GM12878 (cell line): ENCODE results near the gene HAO1.

ENCODE experiments used
- HDAC2 ChIP-seq: fragments of 200-600 bp; sonication (generic); IDR thresholded peaks from 2 replicates; pipeline ENCODE4 v1.6.1; 2017
- POLR2AphosphoS5 ChIP-seq: IDR thresholded peaks from 2 replicates; pipeline ENCODE4 v1.6.1; 2011; ENCODE audit warnings: mild to moderate bottlenecking, low read length, inconsistent platforms
- RFX5 ChIP-seq: IDR thresholded peaks from 2 replicates; pipeline ENCODE4 v1.6.1; 2011; ENCODE audit warnings: low read depth, low read length, improper control_type of control experiment
- ZNF274 ChIP-seq: IDR thresholded peaks from one replicate; pipeline ENCODE4 v1.8.0; 2011; ENCODE audit not compliant: insufficient read length, insufficient read depth
- TF ChIP-seq, protein P1 (sequence below), 3 experiments: IDR thresholded peaks in 2 of 3; conservative IDR thresholded peaks in 1 of 3; 2 replicates each; pipeline ENCODE4 v1.5.1; 2011; ENCODE audit warnings: low read depth in 3 of 3, low read length in 3 of 3, mild to moderate bottlenecking in 3 of 3, control low read depth in 2 of 3, moderate library complexity in 2 of 3, inconsistent platforms in 1 of 3, mixed read lengths in 1 of 3; ENCODE audit not compliant: control insufficient read depth in 2 of 3, insufficient read depth in 1 of 3; ENCODE audit errors: extremely low read depth in 1 of 3
- TF ChIP-seq, protein P2 (sequence below): IDR thresholded peaks from 2 replicates; pipeline ENCODE4 v1.6.1; 2012; ENCODE audit warnings: mild to moderate bottlenecking, low read depth, low read length

DNA sequence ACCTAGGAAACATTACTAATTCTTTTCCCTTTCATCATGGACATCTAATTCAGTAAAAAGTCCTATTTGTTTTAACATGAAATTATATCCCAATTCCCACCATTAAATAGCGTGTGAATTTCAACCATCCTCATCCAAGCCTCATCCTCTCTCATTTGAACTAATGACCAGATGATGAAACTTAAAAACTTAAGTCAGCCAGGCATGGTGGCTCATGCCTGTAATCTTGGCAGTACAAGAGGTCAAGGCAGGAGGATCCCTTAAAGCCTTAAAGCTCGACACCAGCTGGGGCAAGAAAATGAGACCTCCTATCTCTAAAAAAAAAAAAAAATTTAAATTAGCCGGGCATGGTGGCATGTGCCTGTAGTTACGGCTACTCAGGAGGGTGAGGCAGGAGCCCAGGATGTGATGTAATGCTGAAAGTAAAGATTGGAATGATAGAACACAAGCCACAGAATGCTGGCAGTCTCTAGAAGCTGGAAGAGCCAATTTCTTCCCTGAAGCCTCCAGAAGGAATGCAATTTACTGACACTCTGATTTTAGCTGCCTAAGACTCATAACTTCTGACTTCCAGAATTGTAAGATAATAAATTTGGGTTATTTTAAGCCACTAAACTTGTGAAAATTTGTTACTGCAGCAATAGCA is 27.1 kb upstream of the HAO1 start:
- TF ChIP-seq HDAC2: no peak
- TF ChIP-seq, protein P1, sequence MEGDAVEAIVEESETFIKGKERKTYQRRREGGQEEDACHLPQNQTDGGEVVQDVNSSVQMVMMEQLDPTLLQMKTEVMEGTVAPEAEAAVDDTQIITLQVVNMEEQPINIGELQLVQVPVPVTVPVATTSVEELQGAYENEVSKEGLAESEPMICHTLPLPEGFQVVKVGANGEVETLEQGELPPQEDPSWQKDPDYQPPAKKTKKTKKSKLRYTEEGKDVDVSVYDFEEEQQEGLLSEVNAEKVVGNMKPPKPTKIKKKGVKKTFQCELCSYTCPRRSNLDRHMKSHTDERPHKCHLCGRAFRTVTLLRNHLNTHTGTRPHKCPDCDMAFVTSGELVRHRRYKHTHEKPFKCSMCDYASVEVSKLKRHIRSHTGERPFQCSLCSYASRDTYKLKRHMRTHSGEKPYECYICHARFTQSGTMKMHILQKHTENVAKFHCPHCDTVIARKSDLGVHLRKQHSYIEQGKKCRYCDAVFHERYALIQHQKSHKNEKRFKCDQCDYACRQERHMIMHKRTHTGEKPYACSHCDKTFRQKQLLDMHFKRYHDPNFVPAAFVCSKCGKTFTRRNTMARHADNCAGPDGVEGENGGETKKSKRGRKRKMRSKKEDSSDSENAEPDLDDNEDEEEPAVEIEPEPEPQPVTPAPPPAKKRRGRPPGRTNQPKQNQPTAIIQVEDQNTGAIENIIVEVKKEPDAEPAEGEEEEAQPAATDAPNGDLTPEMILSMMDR (IDR thresholded peaks at IDR 0.05 in 2 of 3, conservative IDR thresholded peaks at IDR 0.05 in 1 of 3; ENCODE audit: control insufficient read depth in 2 of 3, extremely low read depth in 1 of 3, insufficient read depth in 1 of 3, low read depth in 3 of 3, low read length in 3 of 3): no peak
- TF ChIP-seq, protein P2, sequence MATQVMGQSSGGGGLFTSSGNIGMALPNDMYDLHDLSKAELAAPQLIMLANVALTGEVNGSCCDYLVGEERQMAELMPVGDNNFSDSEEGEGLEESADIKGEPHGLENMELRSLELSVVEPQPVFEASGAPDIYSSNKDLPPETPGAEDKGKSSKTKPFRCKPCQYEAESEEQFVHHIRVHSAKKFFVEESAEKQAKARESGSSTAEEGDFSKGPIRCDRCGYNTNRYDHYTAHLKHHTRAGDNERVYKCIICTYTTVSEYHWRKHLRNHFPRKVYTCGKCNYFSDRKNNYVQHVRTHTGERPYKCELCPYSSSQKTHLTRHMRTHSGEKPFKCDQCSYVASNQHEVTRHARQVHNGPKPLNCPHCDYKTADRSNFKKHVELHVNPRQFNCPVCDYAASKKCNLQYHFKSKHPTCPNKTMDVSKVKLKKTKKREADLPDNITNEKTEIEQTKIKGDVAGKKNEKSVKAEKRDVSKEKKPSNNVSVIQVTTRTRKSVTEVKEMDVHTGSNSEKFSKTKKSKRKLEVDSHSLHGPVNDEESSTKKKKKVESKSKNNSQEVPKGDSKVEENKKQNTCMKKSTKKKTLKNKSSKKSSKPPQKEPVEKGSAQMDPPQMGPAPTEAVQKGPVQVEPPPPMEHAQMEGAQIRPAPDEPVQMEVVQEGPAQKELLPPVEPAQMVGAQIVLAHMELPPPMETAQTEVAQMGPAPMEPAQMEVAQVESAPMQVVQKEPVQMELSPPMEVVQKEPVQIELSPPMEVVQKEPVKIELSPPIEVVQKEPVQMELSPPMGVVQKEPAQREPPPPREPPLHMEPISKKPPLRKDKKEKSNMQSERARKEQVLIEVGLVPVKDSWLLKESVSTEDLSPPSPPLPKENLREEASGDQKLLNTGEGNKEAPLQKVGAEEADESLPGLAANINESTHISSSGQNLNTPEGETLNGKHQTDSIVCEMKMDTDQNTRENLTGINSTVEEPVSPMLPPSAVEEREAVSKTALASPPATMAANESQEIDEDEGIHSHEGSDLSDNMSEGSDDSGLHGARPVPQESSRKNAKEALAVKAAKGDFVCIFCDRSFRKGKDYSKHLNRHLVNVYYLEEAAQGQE: no peak
- TF ChIP-seq POLR2AphosphoS5: no peak
- TF ChIP-seq ZNF274: no peak
- no peak for TF ChIP-seq RFX5
